K562 (cell line): Measurements from ENCODE around the gene ISG20L2. TPM values are rescaled to one million over a fixed set of nuclear protein-coding genes. Genes with fewer than 3 reads are reported as not detected.

Experiments
- CTBP1 ChIP-seq: fragments of 450-650 bp; IDR thresholded peaks from 2 replicates; pipeline ENCODE4 v1.6.1; 2016; ENCODE audit warnings: borderline replicate concordance
- EP300 ChIP-seq: IDR thresholded peaks from 2 replicates; pipeline ENCODE4 v1.6.1; 2012; ENCODE audit warnings: low read length, improper control_type of control experiment
- ESRRA ChIP-seq: fragments of 450-650 bp; IDR thresholded peaks from 2 replicates; pipeline ENCODE4 v1.6.1; 2014; ENCODE audit warnings: low read depth, mild to moderate bottlenecking, moderate library complexity, borderline replicate concordance
- MEIS2 ChIP-seq: fragments of 450-650 bp; IDR thresholded peaks from 2 replicates; pipeline ENCODE4 v1.6.1; 2014; ENCODE audit warnings: mild to moderate bottlenecking; ENCODE audit not compliant: partially characterized antibody
- POLR2G ChIP-seq: fragments of 200-400 bp; formaldehyde crosslinking; IDR thresholded peaks from 2 replicates; pipeline ENCODE4 v1.6.1; 2017; ENCODE audit warnings: low read depth, mild to moderate bottlenecking, antibody characterized with exemption, low read length, moderate library complexity
- POLR3A ChIP-seq: IDR thresholded peaks from 2 replicates; pipeline ENCODE4 v1.6.1; 2011; ENCODE audit warnings: borderline replicate concordance, mild to moderate bottlenecking, moderate library complexity; ENCODE audit not compliant: insufficient read length, insufficient read depth; ENCODE audit errors: extremely low read depth
- RBM25 ChIP-seq: fragments of 200-400 bp; formaldehyde crosslinking; IDR thresholded peaks from 2 replicates; pipeline ENCODE4 v1.6.1; 2018; ENCODE audit warnings: low read length, low read depth, moderate library complexity; ENCODE audit not compliant: severe bottlenecking
- SMARCB1 ChIP-seq: IDR thresholded peaks from 2 replicates; pipeline ENCODE4 v1.6.1; 2011; ENCODE audit warnings: improper control_type of control experiment, low read depth; ENCODE audit not compliant: insufficient read length
- TAL1 ChIP-seq: fragments of 450-650 bp; IDR thresholded peaks from 2 replicates; pipeline ENCODE4 v1.6.1; 2016; ENCODE audit warnings: mild to moderate bottlenecking
- TCF7L2 ChIP-seq: fragments of 150-350 bp; IDR thresholded peaks from 2 replicates; pipeline ENCODE4 v1.6.1; 2016; ENCODE audit warnings: low read depth, mild to moderate bottlenecking, low read length, moderate library complexity
- ZBTB40 ChIP-seq, 2 experiments: fragments of 450-650 bp in 1 of 2; sonication (generic) in 1 of 2; formaldehyde crosslinking in 1 of 2; IDR thresholded peaks; 2 replicates each; pipeline versions ENCODE4 v1.7.1 to v1.9.0; 2016 to 2022; ENCODE audit warnings: inconsistent platforms in 1 of 2, mild to moderate bottlenecking in 1 of 2, missing genetic modification reagents in 1 of 2
- ZHX1 ChIP-seq: fragments of 150-350 bp; conservative IDR thresholded peaks from 2 replicates; pipeline ENCODE4 v1.6.1; 2014; ENCODE audit warnings: low read length
- ZNF24 ChIP-seq: fragments of 450-650 bp; IDR thresholded peaks from 2 replicates; pipeline ENCODE4 v1.6.1; 2016
- ZNF740 ChIP-seq, 3 experiments: fragments of 200-800 bp in 1 of 3; sonication (Bioruptor generic) in 1 of 3; sonication (generic) in 1 of 3; formaldehyde crosslinking in 1 of 3; IDR thresholded peaks; 2 replicates each; pipeline versions ENCODE4 v1.6.1 to v1.8.0; 2016 to 2022; ENCODE audit warnings: mild to moderate bottlenecking in 2 of 3, missing compliant biosample characterization in 2 of 3, missing genetic modification characterization in 2 of 3, missing genetic modification reagents in 1 of 3
- polyA plus RNA-seq, 8 experiments: library from polyadenylated mRNA; depleted of rRNA in 4 of 8; stranded (reverse) in 5 of 8; unstranded in 3 of 8; fragments of >200 nt; fragmentation: Nextera tagmentation in 2 of 8; fragmentation: Illumina TruSeq in 1 of 8; extraction: Ambion mirVana in 2 of 8; extraction: Trizol in 1 of 8; gene quantifications; 2 replicates each; pipeline versions ENCODE4 v1.2.1 to v1.2.3, GENCODE V29; 2011 to 2014; ENCODE audit warnings: inconsistent platforms in 1 of 8, missing spikeins in 1 of 8
- total RNA-seq, 7 experiments: library from RNA; depleted of rRNA in 6 of 7; stranded (reverse); fragments of >200 nt in 6 of 7; fragmentation: Illumina TruSeq in 2 of 7; extraction: Trizol in 2 of 7; gene quantifications; 2 replicates each; pipeline versions ENCODE4 v1.2.1 to v1.2.3, GENCODE V29; 2011 to 2021; ENCODE audit warnings: low replicate concordance in 1 of 7

The ISG20L2 gene
- total and polyA plus RNA-seq, 9 of the 15 experiments (the other 6 are each of a cell fraction or from before 2014, with no cell fraction given): 21.3 to 130 (median 50.3) TPM

GRCh38 chr1:156760092-156760795 is 31.7 kb upstream of the ISG20L2 start (continued):
- TF ChIP-seq ZBTB40 (IDR thresholded peaks at IDR 0.05) (no peak), ZBTB40 (CRISPR knock-in tag; IDR thresholded peaks at IDR 0.05) (no peak), RBM25 (no peak), ESRRA (no peak), ZHX1 (no peak), ZNF24 (0 out of 2 replicates have a peak, but pooled peaks have one; percentile 50), EP300 (no peak), POLR2G (0 out of 2 replicates have a peak, but pooled peaks have one; percentile 34), SMARCB1 (no peak), TAL1 (no peak), MEIS2 (peak; percentile 71), ZNF740 (CRISPR knock-in tag; IDR thresholded peaks at IDR 0.05) (no peak), ZNF740 (tag; IDR thresholded peaks at IDR 0.05) (no peak), POLR3A (no peak), TCF7L2 (no peak), CTBP1 (0 out of 2 replicates have a peak, but pooled peaks have one; percentile 37)
